Measurements from ENCODE around the gene PDE1C.

DNA sequence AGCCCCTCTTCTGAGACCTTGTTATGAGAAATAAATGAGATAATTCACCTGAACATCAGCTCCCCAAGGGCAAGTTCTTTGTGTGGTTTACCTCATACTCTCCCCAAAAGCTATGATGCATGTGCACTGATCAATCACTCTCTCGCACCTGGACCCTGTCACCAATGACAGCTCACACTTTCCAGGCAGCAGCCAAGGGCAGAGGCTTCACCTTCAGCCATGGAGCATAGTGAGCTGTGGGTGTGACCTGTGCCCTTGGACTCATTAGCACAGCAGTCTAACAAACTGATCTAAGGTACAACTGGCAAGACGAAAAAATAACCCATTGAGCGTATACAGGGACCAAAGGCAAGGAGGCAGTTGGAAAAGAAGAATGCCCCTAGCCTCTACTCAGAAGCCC is 17.0 kb downstream of the PDE1C start:
- TF ChIP-seq EZH2phosphoT487 (IDR thresholded peaks at IDR 0.05; ENCODE audit: insufficient read depth, low read depth) (no peak), EZH2 (IDR thresholded peaks at IDR 0.05; ENCODE audit: insufficient read depth, poor library complexity, severe bottlenecking) (no peak)

Measured in GM23248 (cell line).